Stimulated activated CD4-positive, alpha-beta T cell treated with anti-CD3 and anti-CD28 coated beads, Interleukin-12 subunit alpha, Interleukin-12 subunit beta, amount 100 ng/mL, for 24 hours (primary cell): ENCODE results near the gene GAS2L3.
"Not testable (repeated sequence)": the region's sequence is repeated elsewhere in the genome, so short reads cannot be mapped to it uniquely, and the experiment has no call there.

ENCODE experiments used
- DNase-seq, 2 experiments: peaks; one replicate each; pipeline ENCODE4 v3.0.0-alpha.2; 2020; ENCODE audit warnings: low read depth in 2 of 2

The GAS2L3 gene

DNA sequence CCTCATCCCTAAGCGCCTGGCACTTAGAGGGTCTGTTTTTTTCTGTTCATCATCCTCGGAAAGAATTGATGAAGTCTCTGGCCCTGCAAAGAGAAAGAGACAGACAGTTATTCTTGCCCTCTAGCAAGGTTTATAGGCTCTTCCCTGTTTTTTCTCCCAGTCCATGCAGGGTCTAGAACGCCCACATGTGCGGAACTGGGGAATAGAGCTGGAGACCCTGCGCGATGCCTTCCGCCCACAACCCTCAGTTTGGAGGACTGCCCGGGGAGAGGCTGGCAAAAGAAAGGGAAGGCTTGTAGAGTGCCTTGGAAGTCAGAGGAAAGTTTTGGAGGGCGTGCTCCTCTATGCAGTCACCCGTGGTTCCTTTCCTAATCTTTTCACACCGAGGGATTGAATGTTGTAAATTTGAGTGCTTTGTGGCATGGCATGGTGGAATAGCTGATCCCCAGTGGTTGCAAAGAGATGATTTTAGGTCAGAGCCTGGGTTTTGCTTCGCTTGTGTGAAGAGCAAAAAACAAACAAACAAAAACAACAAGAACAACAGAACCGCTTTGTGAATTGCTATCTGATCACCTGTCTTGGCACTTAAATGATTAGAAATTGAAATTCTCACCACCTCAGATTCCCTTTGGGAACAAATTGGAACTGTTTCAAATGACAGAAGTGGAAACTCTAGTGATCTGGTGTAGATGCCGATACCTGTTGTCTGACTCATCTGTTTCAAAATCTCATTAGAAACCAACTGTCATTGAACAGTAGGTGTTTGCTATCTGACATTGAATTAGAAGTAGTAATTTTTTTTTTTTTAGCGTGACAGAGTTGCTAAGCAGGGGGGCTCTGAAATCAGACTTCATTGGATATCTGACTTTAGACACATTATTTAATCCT is 947 bp downstream of the GAS2L3 start:
- DNase-seq = no peak

DNA sequence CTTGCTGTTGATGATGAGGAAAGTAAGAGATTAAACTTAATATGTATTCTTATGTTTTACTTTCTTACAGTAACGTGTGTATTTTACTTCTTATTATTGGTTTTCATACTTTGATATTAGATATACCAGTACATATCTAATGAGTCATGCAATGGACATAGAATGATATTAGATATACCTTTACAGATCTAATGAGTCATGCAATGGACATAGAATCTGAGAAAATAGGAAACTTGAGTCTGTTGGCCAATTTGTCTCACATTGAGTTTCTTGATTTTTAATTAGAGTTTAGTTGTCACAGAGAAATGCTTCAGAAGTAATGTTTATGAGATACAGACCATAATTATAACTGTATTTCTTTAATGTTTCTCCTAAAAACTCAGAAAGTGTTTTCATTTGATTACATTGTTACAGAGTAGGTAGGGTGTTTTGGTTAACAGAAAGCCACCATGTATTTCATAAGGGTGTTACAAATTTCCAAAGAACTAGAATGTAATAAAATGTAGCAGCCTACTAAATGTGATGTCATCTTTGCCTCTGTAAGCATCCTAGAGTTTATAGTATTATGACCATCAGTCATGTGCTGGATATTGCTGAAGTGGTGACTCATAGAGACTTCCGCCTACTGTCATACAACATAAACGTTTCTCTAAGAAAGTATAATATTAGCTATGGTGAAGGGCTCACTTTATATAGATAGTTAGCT is 3.0 kb downstream of the GAS2L3 start:
- no peak for DNase-seq

DNA sequence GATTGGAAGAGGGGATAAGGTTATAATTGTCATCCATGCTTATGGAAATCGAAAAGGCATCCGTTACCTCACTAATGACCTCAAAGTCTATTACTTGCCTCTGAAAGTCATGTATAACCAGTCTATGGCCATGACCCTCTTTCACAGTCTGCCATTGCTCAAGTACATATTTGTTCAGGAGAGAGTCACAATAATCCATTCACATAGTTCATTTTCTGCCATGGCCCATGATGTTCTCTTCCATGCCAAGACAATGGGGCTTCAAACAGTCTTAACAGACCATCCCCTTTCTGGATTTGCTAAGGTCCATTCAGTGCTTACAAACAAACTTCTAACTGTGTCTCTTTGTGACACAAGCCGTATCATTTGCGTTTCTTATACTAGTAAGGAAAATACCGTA is 5.4 kb downstream of the GAS2L3 start:
- no peak for DNase-seq

DNA sequence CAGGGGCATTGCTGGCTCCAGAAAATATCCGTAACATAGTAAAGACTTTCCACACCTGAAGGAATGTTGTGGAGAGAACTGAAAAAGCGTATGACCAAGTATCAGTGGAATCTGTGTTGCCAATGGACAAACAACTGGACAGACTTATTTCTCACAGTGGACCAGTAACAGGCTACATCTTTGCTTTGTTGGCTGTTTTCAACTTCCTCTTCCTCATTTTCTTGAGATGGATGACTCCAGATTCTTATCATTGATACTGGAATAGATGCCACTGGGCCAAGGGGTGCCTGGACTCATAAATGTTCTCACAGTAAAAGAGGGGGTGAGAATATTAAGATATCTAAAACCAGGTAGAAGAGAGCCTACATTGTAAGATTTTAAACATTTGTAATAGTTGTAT is 6.4 kb downstream of the GAS2L3 start:
- no peak for DNase-seq

DNA sequence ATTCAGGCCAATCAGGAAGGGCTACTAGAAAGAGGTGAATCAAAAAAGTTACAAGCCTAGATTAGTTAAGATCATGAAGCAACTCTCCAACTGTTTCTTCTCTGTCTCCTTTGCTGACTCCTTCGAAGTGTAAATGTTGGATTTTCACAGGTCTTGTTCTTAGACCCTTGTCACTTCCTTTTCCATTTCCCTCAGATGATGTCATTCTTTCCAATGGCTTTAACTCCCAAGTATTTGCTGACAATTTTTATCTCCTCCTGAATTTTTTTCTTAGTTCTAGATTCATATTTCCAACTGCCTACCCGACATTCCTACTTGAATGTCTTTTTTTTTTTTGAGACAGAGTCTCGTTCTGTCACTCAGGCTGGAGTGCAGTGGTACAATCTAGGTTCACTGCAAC is 10.8 kb downstream of the GAS2L3 start:
- no peak for DNase-seq

DNA sequence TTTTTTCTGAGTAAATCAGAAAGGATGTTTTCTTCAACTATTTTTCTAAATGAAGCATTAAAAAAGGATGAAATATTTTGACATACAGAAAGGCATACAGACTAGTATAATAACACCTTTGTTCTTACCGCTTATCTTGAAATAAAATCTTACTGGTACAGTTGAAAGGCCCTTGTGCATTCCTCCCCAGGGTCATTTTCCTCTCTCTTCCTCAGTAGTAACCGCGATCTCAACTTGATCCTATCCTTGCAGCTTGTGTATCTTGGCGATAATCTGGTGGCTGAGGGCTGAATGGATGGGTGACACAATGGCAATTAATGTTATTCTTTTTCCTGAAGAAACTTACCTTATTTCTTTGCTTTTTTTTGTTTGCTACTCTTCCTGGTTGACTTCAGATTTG is 18.5 kb downstream of the GAS2L3 start:
- no peak for DNase-seq

DNA sequence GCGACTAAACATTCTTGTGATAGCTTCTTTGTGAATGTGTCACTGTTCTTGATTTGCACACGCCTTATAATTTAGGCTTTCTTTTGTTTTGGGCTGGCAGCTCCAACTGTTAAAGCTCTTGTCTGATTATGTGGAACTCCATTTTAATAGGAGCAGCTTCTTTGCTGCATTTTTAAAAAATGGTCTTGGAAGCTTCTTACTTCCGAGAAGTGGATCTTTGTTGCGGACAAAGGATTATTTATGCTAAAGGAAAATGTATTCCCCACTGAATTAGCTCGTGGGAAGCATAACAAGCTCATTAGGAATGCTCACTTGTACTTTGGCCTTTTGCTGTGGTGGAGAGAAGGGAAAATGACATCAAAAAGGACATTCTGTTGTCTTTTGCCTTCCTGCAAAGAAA is 20.0 kb downstream of the GAS2L3 start:
- DNase-seq = no peak

DNA sequence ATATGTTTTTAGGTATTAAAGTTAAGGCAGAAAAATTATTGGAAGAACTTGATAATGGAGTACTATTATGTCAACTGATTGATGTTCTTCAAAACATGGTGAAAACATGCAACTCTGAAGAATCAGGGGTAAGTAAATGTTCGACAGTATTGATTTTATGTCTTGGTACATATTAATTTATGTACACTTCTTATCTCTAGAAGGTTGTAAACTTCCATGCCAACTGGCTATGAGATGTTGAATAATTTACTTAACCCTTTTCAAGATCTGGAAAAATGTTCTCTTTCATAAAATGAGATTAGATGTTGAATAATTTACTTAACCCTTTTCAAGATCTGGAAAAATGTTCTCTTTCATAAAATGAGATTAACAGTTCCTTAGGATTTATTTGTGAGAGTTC is 28.1 kb downstream of the GAS2L3 start:
- no peak for DNase-seq

DNA sequence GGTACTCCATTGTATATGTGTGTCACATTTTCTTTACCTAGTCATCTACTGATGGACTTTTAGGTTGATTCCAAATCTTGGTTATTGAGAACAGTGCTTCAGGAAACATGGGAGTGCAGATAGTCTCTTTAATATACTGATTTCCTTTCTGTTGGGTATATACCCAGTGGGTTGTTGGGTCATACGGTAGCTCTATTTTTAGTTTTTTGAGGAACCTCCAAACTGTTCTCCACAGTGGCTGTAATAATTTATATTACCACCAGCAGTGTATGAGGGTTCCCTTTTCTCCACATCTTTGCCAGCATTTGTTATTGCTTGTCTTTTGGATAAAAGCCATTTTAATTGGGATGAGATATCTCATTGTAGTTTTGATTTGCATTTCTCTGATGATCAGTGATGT is 29.5 kb downstream of the GAS2L3 start:
- not testable (repeated sequence) for DNase-seq

DNA sequence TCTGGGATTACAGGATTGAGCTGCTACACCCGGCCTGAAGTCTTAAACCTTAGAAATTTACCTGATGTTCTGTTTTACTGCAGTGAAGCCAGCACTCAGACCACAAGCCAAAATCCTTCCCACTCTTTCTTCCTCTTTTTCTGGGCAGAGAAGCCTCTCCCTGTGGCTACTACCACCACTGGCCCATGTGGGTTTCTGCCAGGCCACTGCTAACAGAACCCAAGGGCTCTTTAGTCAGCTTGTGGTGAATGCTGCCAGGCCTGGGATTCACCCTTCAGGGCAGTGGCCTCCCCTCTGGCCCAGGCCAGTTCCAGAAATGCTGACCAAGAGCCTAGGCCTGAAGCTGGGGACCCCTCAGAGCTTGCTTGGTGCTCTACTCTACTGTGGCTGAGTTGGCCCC is 35.3 kb downstream of the GAS2L3 start:
- DNase-seq = no peak

DNA sequence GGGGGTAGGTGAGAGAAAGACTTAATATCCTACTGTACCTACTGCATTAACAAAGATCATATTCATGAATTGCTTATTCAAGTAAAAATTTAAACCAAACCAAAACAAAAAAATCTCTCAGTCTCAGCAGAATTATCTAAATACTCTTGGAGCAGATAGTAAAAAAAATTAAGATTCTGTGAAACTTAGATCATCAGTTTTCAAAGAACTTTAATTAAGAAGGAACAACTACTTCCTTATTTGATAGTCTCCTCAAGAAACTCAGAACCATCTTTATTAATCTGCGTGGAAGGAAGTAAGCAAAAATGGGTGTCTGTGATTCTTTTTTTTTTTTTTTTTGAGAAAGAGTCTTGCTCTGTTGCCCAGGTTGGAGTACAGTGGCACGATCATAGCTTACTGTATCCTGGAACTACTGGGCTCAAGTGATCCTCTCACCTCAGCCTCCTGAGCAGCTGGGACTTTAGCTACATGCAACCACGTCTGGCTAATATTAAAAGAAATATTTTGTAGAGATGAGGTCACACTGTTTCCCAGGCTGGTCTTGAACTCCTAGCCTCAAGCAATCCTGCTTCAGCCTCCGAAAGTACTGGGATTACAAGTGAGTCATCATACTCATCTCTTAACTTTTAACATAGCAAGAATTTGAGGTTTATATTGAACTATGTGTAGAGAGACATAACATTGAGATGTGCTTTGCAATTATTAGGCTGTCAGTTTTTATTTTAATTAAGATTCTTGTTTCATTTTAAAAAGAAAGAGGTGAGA is 37.4 kb downstream of the GAS2L3 start:
- no peak for DNase-seq

DNA sequence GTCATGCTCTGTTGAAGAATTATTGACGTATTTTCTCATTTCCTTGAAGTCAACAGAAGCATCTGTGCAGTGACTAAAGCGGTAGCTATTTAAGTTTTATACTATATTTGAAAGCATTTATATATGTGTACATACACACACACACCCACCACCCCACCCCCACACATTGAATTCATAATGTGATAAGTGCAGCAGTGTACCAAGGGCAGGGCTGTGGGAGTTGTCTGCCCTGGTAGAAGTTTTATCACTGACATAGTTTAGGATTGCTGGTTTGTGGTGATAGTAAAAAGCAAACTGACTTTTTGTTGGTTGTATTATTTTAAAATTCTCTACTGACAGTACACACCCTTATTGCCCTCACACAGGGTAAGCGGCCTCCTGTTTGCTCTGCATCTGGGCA is 39.1 kb downstream of the GAS2L3 start:
- DNase-seq = no peak

DNA sequence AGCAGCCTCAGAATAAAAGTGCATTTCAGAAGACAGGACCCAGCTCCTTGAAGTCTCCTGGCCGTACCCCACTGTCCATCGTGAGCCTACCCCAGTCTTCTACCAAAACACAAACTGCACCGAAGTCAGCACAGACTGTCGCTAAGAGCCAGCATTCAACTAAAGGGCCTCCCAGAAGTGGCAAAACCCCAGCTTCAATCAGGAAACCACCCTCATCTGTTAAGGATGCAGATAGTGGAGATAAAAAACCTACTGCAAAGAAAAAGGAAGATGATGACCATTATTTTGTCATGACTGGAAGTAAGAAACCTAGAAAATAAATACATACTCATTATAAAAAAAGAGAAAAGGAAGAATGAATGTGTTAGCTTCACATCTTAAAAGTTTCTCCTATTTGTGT is 51.1 kb downstream of the GAS2L3 start:
- DNase-seq = no peak

DNA sequence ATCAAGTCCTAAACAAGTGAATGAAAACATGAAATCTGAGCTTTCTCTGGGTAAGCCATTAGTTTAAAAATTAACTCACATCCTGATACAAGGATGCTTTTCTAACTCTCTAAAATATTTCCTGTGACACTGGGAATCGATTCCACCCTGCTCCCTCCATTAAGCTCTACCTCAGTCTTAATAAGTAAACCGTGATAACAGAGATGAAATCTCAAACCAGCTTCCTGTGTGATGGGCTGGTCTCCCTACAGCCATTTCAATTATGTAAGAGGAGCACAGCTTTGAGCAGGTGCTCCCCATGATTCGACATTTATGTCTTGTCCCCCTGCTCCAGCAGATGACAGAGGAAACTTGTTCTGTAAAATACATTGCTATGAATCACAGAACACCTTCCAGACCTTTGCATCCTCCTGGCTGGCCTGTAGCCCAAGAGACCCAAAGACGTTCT is 59.0 kb downstream of the GAS2L3 start:
- no peak for DNase-seq

DNA sequence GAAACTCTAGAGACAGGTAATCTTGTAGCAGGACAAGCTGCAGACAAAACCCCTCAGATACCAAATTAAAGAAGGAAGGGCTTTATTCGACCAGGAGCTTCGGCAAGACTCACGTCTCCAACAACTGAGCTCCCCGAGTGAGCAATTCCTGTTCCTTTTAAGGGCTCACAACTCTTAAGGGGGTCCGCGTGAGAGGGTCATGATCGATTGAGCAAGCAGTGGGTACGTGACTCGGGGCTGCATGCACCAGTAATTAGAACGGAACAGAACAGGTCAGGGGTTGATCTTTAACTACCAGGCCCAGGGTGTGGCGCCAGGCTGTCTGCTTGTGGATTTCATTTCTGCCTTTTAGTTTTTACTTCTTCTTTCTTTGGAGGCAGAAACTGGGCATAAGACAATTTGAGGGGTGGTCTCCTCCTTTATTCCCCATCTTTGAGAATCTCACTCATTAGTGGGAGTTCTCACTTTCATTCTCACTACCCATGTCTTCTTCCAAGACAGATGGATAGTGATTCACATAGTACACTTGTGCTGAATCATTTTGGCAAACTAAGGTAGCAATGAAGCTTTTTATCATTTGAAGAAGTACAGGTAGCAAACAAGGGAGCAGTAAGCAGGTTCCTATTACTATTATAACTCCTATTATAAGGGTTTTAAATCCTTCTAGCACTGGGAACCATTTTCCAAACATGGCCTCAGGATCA is 59.8 kb downstream of the GAS2L3 start:
- not testable (repeated sequence) for DNase-seq

DNA sequence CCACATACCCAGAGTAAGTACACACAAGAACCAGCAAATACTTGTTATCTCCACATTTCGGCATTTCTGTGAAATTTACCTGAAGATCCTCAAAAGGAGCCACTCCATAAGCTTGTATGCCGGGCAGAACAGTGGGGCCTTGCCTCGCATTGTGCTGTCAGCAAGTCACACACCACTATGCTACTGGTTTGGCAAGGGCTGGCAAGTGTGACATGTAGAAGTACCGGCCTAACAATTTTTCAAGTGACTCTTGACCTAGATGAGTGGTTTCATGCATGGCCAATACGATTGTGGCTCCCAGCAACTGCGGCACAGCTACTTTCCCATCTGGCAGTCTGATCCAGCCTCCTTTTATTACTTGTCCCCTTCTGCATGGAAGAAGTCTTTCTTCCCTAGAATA is 69.8 kb downstream of the GAS2L3 start:
- no peak for DNase-seq

DNA sequence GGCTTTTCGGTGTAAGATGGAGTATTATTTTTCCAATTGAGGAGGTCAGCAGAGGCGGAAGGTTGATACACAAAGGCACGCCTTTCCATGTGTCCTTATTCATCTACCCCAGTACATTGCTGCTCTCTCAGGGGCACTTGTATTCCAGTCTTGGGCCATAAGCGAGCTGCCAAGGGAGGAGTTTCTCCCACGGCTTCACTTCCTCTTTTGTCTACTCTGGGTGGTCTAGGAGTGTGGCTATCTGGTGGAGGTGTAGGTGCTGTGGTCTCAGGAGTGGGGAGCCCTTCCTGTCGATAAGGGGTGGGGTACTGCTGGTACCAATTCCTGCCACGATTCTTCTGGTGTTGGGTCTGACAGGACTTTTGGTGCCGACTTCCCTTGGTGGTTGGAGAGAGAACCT is 73.4 kb downstream of the GAS2L3 start:
- DNase-seq = no peak

DNA sequence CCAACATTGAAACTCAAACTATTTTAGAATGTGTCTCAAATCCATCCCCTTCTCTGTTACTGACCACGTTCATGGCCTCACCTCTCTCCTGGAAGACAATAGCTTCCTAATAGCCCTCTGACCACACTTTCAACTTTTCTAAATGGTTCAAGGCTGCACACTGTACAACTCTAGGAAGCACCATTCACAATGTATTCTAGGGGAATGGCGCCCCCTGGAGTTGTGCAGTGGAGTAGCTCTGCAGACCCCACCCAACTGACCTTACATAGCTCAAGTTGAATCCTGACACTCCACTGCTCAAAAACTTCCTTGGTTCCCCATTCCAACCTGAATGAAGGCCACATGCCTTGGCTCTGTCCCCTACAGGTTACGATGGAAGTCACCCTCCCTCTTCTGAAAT is 77.6 kb downstream of the GAS2L3 start:
- DNase-seq = no peak

DNA sequence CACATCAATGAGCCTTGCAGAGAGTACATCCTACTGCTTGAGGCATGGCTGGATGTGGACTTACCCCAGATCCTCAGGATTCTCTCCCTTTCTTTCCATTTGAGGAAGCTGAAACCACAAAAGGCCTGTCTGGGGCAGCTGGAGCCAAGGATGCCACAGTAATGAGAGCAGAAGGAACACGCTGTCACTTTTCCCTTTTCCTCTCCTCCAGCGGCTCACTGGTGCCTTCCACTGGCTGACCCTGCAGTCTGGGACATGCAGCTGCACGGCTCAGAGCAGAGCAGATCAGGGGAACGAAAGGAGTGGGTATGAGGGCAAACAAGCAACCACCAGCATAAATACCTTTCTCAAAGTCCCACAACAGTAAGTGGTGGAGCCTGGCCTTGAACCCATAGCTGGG is 78.2 kb downstream of the GAS2L3 start:
- DNase-seq = no peak

DNA sequence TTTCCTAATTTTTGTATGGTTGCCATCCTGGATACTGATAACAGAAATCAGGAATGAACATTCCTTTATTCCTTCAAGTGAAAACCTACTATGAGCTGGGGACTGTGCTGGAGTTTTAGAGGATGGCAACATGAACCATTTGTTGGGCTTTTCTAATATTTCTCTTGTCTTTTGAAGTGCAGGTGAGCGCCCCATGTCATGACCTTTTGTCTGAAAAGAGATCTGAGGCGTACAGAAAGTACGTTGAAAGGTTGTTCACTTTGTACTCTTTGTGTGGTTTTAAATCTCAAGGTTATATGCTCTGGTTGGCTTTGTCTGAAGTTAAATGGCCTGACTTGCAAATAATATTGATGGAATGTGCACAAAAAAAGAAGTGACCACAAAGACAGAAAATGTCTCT is 79.0 kb downstream of the GAS2L3 start:
- no peak for DNase-seq

DNA sequence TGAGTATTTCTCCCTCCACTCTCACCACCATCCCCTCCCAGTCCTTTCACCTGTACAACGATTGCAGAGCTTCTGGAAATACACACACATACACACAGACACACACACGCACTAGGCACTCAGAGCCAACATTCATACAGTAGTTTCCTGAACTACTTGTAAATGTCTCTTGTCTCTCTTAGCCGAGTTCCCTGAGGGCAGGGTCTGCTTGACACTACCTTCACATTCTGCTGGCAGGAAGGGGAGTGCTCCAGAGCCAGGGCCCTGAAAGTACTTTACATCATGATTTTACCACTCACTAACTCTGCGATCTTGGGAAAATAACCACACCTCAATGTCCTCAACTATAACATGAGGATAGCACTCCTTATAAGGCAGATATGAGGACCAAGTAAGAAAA is 82.7 kb downstream of the GAS2L3 start:
- no peak for DNase-seq

DNA sequence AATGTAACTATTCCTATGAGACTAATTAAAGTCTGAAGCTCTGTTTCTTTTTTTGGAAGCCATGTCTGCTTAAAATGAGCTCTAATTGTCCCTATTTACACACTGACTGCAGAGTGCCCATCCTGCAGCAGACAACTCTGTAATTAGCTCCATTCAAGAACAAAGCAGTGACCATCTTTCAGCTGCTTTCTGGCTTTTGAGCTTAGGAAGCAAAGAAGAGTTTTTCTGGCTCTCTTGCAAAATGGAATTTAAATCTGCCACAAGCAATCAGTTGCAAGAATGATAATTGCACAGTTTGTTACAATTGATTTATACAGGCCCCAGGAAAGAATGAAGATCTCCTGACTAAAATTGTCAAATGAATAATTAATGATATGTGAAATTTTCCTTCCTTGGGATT is 83.4 kb downstream of the GAS2L3 start:
- DNase-seq = no peak
